HG03378 (cell line): ENCODE measurements around the gene ARPC5L.
"Not testable (repeated sequence)": the region's sequence is repeated elsewhere in the genome, so short reads cannot be mapped to it uniquely, and the experiment has no call there.

Experiments
- ATAC-seq: cut with Tn5 transposase; IDR thresholded peaks from one replicate; pipeline ENCODE4 v1.9.1; 2021; ENCODE audit warnings: mild to moderate bottlenecking, moderate library complexity; ENCODE audit not compliant: unreplicated experiment

Gene ARPC5L

GRCh38 chr9:124861342-124862229, at the start of gene ARPC5L, which contains the start of gene RPL35:
TSS of gene ARPC5L (plus strand) at chr9:124862130. CDS start at chr9:124869291, 7,161 bp downstream.
TSS of gene RPL35 (minus strand) at chr9:124861957. CDS start at chr9:124861912, 45 bp downstream.
- ATAC-seq, result peak; percentile 70

GRCh38 chr9:124812441-124812876, 49.5 kb upstream of the ARPC5L start:
- ATAC-seq, result no peak

GRCh38 chr9:124813041-124813440, 48.9 kb upstream of the ARPC5L start:
- no peak for ATAC-seq

- ATAC-seq, result no peak
Measured at GRCh38 chr9:124813501-124814163, 48.3 kb upstream of the ARPC5L start.

GRCh38 chr9:124814164-124814535, 47.8 kb upstream of the ARPC5L start:
- no peak for ATAC-seq

- no peak for ATAC-seq
Measured at GRCh38 chr9:124815601-124816000, 46.3 kb upstream of the ARPC5L start.

GRCh38 chr9:124818431-124819281, 43.3 kb upstream of the ARPC5L start:
- no peak for ATAC-seq

- no peak for ATAC-seq
Measured at GRCh38 chr9:124820698-124821623, 41.0 kb upstream of the ARPC5L start.

GRCh38 chr9:124828489-124829333, 33.2 kb upstream of the ARPC5L start:
- no peak for ATAC-seq

GRCh38 chr9:124829334-124829669, 32.6 kb upstream of the ARPC5L start:
- ATAC-seq, result no peak

GRCh38 chr9:124830593-124830992, 31.3 kb upstream of the ARPC5L start:
- no peak for ATAC-seq

GRCh38 chr9:124831642-124832364, 30.1 kb upstream of the ARPC5L start:
- ATAC-seq, result no peak

GRCh38 chr9:124834591-124834990, 27.3 kb upstream of the ARPC5L start:
- ATAC-seq, result no peak

- no peak for ATAC-seq
Measured at GRCh38 chr9:124835026-124835557, 26.8 kb upstream of the ARPC5L start.

- ATAC-seq, result not testable (repeated sequence)
Measured at GRCh38 chr9:124838132-124838531, 23.8 kb upstream of the ARPC5L start.

- ATAC-seq, result not testable (repeated sequence)
Measured at GRCh38 chr9:124838567-124839275, 23.2 kb upstream of the ARPC5L start.

GRCh38 chr9:124839612-124840299, 22.2 kb upstream of the ARPC5L start:
- no peak for ATAC-seq
